Activated naive CD8-positive, alpha-beta T cell (primary cell): Measurements from ENCODE around the gene SLC46A3.

ENCODE experiments used
- H3K27ac Mint-ChIP-seq: one replicate; pipeline ENCODE4 v1.8.0; 2021; ENCODE audit warnings: mixed read lengths
- H3K27me3 Mint-ChIP-seq: one replicate; pipeline ENCODE4 v1.8.0; 2021; ENCODE audit warnings: mixed read lengths
- H3K36me3 Mint-ChIP-seq: one replicate; pipeline ENCODE4 v1.8.0; 2021; ENCODE audit warnings: mixed read lengths
- H3K4me1 Mint-ChIP-seq: one replicate; pipeline ENCODE4 v1.8.0; 2021; ENCODE audit warnings: low read depth, mixed read lengths
- H3K4me3 Mint-ChIP-seq: one replicate; pipeline ENCODE4 v1.8.0; 2021; ENCODE audit warnings: mild to moderate bottlenecking, mixed read lengths
- H3K9me3 Mint-ChIP-seq: one replicate; pipeline ENCODE4 v1.8.0; 2021; ENCODE audit warnings: low read depth, mixed read lengths

Gene SLC46A3

GRCh38 chr13:28679628-28680027 is 39.1 kb downstream of the SLC46A3 start:
- H3K4me1 Mint-ChIP-seq: no peaks in the 10 kb centered on the region
- no peaks in the 10 kb centered on the region for H3K36me3 Mint-ChIP-seq
- H3K27ac Mint-ChIP-seq: no peak overlapping the region
- no peak overlapping the region for H3K4me3 Mint-ChIP-seq
- no peaks in the 10 kb centered on the region for H3K9me3 Mint-ChIP-seq
- no peaks in the 10 kb centered on the region for H3K27me3 Mint-ChIP-seq

GRCh38 chr13:28678809-28679208 is 40.0 kb downstream of the SLC46A3 start:
- H3K4me3 Mint-ChIP-seq: no peak overlapping the region
- H3K27me3 Mint-ChIP-seq: no peaks in the 10 kb centered on the region
- H3K4me1 Mint-ChIP-seq: no peaks in the 10 kb centered on the region
- no peaks in the 10 kb centered on the region for H3K9me3 Mint-ChIP-seq
- no peak overlapping the region for H3K27ac Mint-ChIP-seq
- H3K36me3 Mint-ChIP-seq: no peaks in the 10 kb centered on the region

GRCh38 chr13:28671126-28671792 is 47.5 kb downstream of the SLC46A3 start:
- H3K36me3 Mint-ChIP-seq: no peaks in the 10 kb centered on the region

GRCh38 chr13:28666897-28667488 is 51.8 kb downstream of the SLC46A3 start:
- no peaks in the 10 kb centered on the region for H3K27me3 Mint-ChIP-seq
- peaks cover 7% of the 10 kb centered on the region for H3K36me3 Mint-ChIP-seq
- H3K9me3 Mint-ChIP-seq: no peaks in the 10 kb centered on the region
- H3K4me3 Mint-ChIP-seq: no peak overlapping the region
- H3K4me1 Mint-ChIP-seq: peaks cover 43% of the 10 kb centered on the region
- no peak overlapping the region for H3K27ac Mint-ChIP-seq

More at GRCh38 chr13:28671126-28671792, 47.5 kb downstream of the SLC46A3 start:
- no peaks in the 10 kb centered on the region for H3K9me3 Mint-ChIP-seq
- H3K27me3 Mint-ChIP-seq: no peaks in the 10 kb centered on the region
- H3K4me1 Mint-ChIP-seq: peaks cover 18% of the 10 kb centered on the region
- no peak overlapping the region for H3K4me3 Mint-ChIP-seq
- no peak overlapping the region for H3K27ac Mint-ChIP-seq

- no peaks in the 10 kb centered on the region for H3K27me3 Mint-ChIP-seq
Measured at GRCh38 chr13:28659621-28659970, 59.2 kb downstream of the SLC46A3 start.

GRCh38 chr13:28658796-28659620 is 59.8 kb downstream of the SLC46A3 start, which contains the start of gene POMP:
TSS of gene POMP (plus strand) at chr13:28659130. CDS start at chr13:28659185, 55 bp downstream.
- Mint-ChIP-seq H3K4me1 (peaks cover 61% of the 10 kb centered on the region), H3K36me3 (peaks cover 7% of the 10 kb centered on the region), H3K27me3 (no peaks in the 10 kb centered on the region)

More at GRCh38 chr13:28659621-28659970, 59.2 kb downstream of the SLC46A3 start:
- H3K27ac Mint-ChIP-seq: peak overlapping the region; percentile 97
- H3K9me3 Mint-ChIP-seq: no peaks in the 10 kb centered on the region
- H3K4me3 Mint-ChIP-seq: peak overlapping the region; percentile 98
- peaks cover 8% of the 10 kb centered on the region for H3K36me3 Mint-ChIP-seq
- H3K4me1 Mint-ChIP-seq: peaks cover 61% of the 10 kb centered on the region

GRCh38 chr13:28658539-28658795 is 60.3 kb downstream of the SLC46A3 start:
- peak overlapping the region; percentile 97 for H3K27ac Mint-ChIP-seq
- H3K36me3 Mint-ChIP-seq: peaks cover 7% of the 10 kb centered on the region
- no peaks in the 10 kb centered on the region for H3K9me3 Mint-ChIP-seq
- H3K27me3 Mint-ChIP-seq: no peaks in the 10 kb centered on the region
- H3K4me3 Mint-ChIP-seq: peak overlapping the region; percentile 98
- peaks cover 58% of the 10 kb centered on the region for H3K4me1 Mint-ChIP-seq

More at GRCh38 chr13:28658796-28659620, 59.8 kb downstream of the SLC46A3 start, which contains the start of gene POMP:
- no peaks in the 10 kb centered on the region for H3K9me3 Mint-ChIP-seq
- H3K27ac Mint-ChIP-seq: peak within 1 kb of the TSS; percentile 97
- H3K4me3 Mint-ChIP-seq: peak within 1 kb of the TSS; percentile 98

- H3K27ac Mint-ChIP-seq: peak overlapping the region; percentile 97
- no peaks in the 10 kb centered on the region for H3K9me3 Mint-ChIP-seq
- H3K4me3 Mint-ChIP-seq: peak overlapping the region; percentile 98
- H3K36me3 Mint-ChIP-seq: peaks cover 7% of the 10 kb centered on the region
- peaks cover 57% of the 10 kb centered on the region for H3K4me1 Mint-ChIP-seq
- H3K27me3 Mint-ChIP-seq: no peaks in the 10 kb centered on the region
Measured at GRCh38 chr13:28657784-28658538, 60.8 kb downstream of the SLC46A3 start.

- Mint-ChIP-seq H3K4me1 (peaks cover 38% of the 10 kb centered on the region), H3K27ac (peak overlapping the region; percentile 2), H3K27me3 (no peaks in the 10 kb centered on the region), H3K36me3 (peaks cover 3% of the 10 kb centered on the region), H3K4me3 (no peak overlapping the region), H3K9me3 (no peaks in the 10 kb centered on the region)
Measured at GRCh38 chr13:28655561-28655960, 63.2 kb downstream of the SLC46A3 start.

GRCh38 chr13:28654276-28654675 is 64.5 kb downstream of the SLC46A3 start:
- no peaks in the 10 kb centered on the region for H3K27me3 Mint-ChIP-seq
- H3K27ac Mint-ChIP-seq: no peak overlapping the region
- H3K4me3 Mint-ChIP-seq: no peak overlapping the region
- no peaks in the 10 kb centered on the region for H3K36me3 Mint-ChIP-seq
- peaks cover 29% of the 10 kb centered on the region for H3K4me1 Mint-ChIP-seq
- no peaks in the 10 kb centered on the region for H3K9me3 Mint-ChIP-seq

- Mint-ChIP-seq H3K9me3 (no peaks in the 10 kb centered on the region), H3K4me1 (peaks cover 27% of the 10 kb centered on the region), H3K4me3 (no peak overlapping the region), H3K27ac (no peak overlapping the region), H3K36me3 (no peaks in the 10 kb centered on the region), H3K27me3 (no peaks in the 10 kb centered on the region)
Measured at GRCh38 chr13:28653111-28653510, 65.7 kb downstream of the SLC46A3 start.

GRCh38 chr13:28651810-28652401 is 66.9 kb downstream of the SLC46A3 start:
- Mint-ChIP-seq H3K9me3 (no peaks in the 10 kb centered on the region), H3K4me1 (peaks cover 18% of the 10 kb centered on the region), H3K27me3 (no peaks in the 10 kb centered on the region), H3K36me3 (no peaks in the 10 kb centered on the region), H3K4me3 (no peak overlapping the region), H3K27ac (peak overlapping the region; percentile 36)

- Mint-ChIP-seq H3K27me3 (no peaks in the 10 kb centered on the region), H3K9me3 (no peaks in the 10 kb centered on the region), H3K27ac (no peak overlapping the region), H3K4me3 (no peak overlapping the region), H3K36me3 (no peaks in the 10 kb centered on the region), H3K4me1 (peaks cover 7% of the 10 kb centered on the region)
Measured at GRCh38 chr13:28650284-28650683, 68.5 kb downstream of the SLC46A3 start.
